ENCODE measurements around the gene PDE4B.

PDE4B gene

GRCh38 chr1:66208632-66209031, 415.9 kb downstream of the PDE4B start:
- DNase-seq: no peak

- DNase-seq: no peak
Measured at GRCh38 chr1:66210635-66211244, 418.0 kb downstream of the PDE4B start.

- no peak for DNase-seq
Measured at GRCh38 chr1:66211521-66211920, 418.8 kb downstream of the PDE4B start.

DNA sequence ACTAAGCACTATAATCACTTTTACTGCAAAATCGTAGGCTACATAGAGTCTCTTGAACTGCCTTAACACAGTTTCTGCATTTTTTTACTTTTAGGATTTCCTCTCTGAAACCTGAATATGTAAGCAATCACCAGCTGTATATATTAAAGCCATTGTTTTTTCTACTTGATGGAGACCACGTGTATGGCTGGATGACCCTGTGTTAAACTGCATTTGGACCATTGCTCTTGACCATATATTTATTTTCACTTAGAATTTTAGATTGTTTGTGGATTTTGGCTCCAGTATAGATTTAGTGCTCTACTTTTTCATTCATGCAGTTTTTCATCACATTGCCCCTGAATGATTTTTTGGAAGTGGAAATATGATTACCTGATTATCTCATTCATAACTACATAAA, 420.8 kb downstream of the PDE4B start:
- no peak for DNase-seq

DNA sequence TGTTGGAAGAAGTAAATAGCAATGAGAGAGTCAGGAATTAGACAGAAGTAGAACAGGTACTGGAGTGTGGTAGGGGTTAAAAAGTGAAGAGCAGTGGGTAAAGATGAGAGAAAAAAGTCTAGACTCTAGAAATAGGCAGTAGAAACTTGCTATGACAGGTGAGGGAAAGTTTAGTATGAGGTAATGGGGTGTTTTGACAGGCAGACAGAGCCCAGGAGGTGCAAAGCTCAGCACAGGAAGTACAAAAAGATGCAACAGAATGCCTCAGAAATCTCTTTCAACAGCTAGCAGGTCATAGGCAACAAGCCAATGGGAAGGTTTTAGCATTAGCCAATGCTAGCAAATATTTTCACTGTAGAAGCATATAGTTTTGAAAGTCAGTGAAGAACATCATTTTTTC, 422.2 kb downstream of the PDE4B start:
- peak; percentile 4 for DNase-seq

DNA sequence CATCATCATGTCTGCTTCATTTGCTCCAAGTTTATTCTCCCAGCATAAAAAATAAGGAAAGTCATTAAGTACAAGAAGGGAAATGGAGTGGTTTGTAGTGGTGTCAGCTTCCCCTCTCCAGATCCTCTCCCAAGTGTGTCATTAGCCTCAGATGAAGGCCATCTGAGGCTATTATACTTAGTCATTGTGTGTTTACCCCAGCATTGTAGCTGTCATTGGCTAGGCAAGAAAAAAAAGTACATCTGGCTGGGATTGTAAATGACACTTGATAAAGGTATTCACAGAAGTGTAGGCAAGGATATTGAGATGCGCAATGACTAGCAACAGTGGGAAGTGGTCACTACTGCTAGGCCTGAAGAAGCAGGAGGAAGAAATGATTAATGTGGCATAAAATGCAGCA, 424.3 kb downstream of the PDE4B start:
- DNase-seq: no peak

DNA sequence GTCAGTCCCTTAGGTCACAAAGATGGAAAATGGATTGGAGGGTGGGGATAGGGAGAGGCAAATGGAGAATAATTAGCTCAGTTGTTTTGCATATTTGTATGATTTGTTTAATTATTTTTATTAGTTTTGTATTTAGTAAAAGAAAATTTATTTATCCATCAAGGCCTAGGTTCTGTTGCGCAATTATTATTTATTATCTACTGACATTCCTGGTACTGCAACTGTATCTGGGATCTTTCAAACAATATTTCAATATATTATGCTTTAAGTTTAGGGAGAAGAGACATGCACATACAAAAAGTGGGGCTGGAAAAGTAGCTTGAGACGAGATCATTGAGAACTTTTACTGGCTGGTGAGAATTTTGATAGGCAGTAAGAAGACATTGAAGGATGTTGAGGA, 424.9 kb downstream of the PDE4B start:
- no peak for DNase-seq

DNA sequence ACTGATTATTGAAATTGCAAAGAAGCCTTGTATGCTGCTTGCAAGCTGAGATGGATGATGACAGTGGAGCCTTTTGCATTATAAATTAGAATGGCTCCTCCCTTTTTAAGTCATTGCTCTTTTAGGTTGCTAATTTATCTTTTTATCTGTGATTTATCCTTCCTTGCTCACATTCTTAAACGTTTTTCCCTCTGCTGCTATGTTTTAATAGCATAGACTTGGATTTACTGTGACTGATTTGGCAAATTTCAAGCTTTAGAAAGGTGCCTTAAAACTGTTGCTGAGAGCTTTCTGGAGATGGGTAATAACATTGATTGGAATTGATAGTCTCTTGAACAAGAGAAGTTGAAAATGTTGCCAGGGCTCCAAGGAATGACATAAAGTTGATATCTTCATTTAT, 427.8 kb downstream of the PDE4B start:
- DNase-seq: no peak

DNA sequence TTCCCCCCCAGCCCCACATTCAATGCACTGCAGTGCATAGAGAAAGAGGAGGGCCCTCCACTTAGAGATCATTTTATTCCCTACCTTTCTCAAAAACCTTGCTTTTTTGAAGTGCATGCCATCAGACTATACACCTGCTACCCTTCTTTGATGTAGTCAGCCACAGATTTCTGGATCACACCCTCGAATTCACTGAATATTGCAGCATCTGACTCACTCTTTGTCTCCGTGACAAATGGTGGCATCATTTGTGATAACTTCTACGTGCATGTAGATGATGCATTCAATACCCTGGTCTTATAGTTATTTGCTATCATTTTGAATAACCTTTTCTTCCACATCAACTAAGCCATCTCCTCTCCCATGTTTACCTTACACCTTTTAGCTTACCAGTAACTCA, 431.0 kb downstream of the PDE4B start:
- no peak for DNase-seq

DNA sequence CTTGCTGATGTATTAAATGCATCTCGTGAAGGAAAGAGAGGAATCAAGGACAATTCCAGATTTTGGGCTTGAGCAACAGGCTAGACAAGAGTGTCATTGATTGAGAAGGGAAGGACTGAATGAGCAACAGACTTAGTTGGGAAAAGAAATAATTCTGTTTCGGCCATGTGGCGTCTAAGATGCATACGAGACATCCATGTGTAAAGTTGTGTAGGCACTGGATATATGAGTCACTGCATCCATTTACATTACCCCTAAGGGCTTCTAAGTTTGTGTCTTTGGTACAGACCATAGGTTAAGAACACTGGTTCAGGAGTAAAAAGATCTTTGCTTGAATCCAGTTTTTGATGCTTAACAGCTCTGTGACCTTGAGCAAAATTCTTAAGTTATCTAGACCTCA, 434.3 kb downstream of the PDE4B start:
- no peak for DNase-seq

- no peak for DNase-seq
Measured at GRCh38 chr1:66227966-66228365, 435.3 kb downstream of the PDE4B start.

GRCh38 chr1:66231217-66231616, 438.5 kb downstream of the PDE4B start:
- DNase-seq: no peak

DNA sequence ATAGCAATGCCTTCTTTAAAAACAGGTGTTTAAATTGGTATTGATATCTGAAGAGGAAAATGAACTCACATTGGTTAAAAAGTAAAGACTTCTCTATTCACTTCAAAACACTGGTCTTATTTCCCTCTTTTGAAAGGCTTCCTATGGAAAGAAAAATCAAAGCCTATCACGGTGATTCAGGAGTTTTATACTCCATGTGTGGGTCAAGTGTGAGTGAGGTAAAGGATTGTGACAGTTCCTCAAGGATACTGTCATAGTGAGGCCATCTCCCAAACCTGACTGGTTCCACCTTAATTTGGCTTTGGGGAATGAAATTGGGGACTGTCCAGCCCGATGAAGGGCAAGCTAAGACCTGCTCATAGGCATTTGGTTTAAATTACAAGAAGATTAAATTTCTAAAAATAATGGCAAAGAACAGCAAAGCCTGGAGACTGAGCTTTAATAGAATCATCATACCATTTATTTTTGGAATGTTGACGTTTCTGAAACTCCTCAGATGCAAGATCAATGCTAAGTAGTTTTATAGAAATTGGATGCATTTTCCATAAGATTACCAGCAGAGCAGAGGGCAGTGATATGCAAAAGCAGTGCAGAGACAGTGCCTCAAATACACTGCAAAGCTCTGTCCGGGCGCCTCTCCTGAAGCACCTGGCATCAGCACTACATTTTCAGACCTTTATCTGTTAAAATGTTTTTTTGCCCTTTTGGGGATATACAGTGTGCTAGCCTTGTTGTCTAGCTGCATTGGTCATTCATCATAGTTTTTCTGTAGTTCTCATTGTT, 439.2 kb downstream of the PDE4B start:
- DNase-seq: no peak

- no peak for DNase-seq
Measured at GRCh38 chr1:66237042-66237441, 444.3 kb downstream of the PDE4B start.

- no peak for DNase-seq
Measured at GRCh38 chr1:66237722-66238479, 445.2 kb downstream of the PDE4B start.

- no peak for DNase-seq
Measured at GRCh38 chr1:66239834-66240233, 447.1 kb downstream of the PDE4B start.

- DNase-seq: no peak
Measured at GRCh38 chr1:66240491-66241484, 448.1 kb downstream of the PDE4B start.

- DNase-seq: peak; percentile 74
Measured at GRCh38 chr1:66242646-66243547, 450.2 kb downstream of the PDE4B start.

- no peak for DNase-seq
Measured at GRCh38 chr1:66243548-66244130, 450.9 kb downstream of the PDE4B start.

GRCh38 chr1:66244429-66244828, 451.7 kb downstream of the PDE4B start:
- DNase-seq: no peak

- DNase-seq: no peak
Measured at GRCh38 chr1:66245691-66246090, 453.0 kb downstream of the PDE4B start.
